Osteocyte (in vitro differentiated cells): ENCODE data around the gene REELD1. TPM values are rescaled to one million over a fixed set of nuclear protein-coding genes. Genes with fewer than 3 reads are reported as not detected.

Experiments used
- DNase-seq: peaks from one replicate; pipeline ENCODE4 v3.0.0; 2021; ENCODE audit warnings: mixed read lengths; ENCODE audit not compliant: unreplicated experiment; ENCODE audit errors: extremely low spot score
- H3K27ac Mint-ChIP-seq: one replicate; pipeline ENCODE4 v1.8.0; 2021; ENCODE audit warnings: mild to moderate bottlenecking, mixed read lengths; ENCODE audit not compliant: unreplicated experiment
- H3K27me3 Mint-ChIP-seq: one replicate; pipeline ENCODE4 v1.8.0; 2021; ENCODE audit warnings: mixed read lengths; ENCODE audit not compliant: unreplicated experiment
- H3K36me3 Mint-ChIP-seq: one replicate; pipeline ENCODE4 v1.8.0; 2021; ENCODE audit warnings: mixed read lengths; ENCODE audit not compliant: unreplicated experiment
- H3K4me1 Mint-ChIP-seq: one replicate; pipeline ENCODE4 v1.8.0; 2021; ENCODE audit warnings: mixed read lengths; ENCODE audit not compliant: unreplicated experiment
- H3K4me3 Mint-ChIP-seq: one replicate; pipeline ENCODE4 v1.8.0; 2021; ENCODE audit warnings: mild to moderate bottlenecking, moderate library complexity, mixed read lengths; ENCODE audit not compliant: unreplicated experiment
- H3K9me3 Mint-ChIP-seq: one replicate; pipeline ENCODE4 v1.8.0; 2021; ENCODE audit warnings: mixed read lengths; ENCODE audit not compliant: unreplicated experiment
- CTCF ChIP-seq: fragments of 200-600 bp; sonication (generic); IDR thresholded peaks from 2 replicates; pipeline ENCODE4 v1.5.0; 2021; ENCODE audit warnings: antibody characterized with exemption, mild to moderate bottlenecking, moderate library complexity
- total RNA-seq: library from RNA; stranded (reverse); gene quantifications from 2 replicates; pipeline ENCODE4 v1.2.1, GENCODE V29; 2021

REELD1 gene
- total RNA-seq, 1 donor from 2014 or later: not detected

GRCh38 chr4:146267826-146268225 is 53.5 kb downstream of the REELD1 start:
- Mint-ChIP-seq H3K27ac (no peak overlapping the region), H3K4me3 (no peak overlapping the region), H3K36me3 (no peaks in the 10 kb centered on the region), H3K27me3 (no peaks in the 10 kb centered on the region), H3K4me1 (no peaks in the 10 kb centered on the region), H3K9me3 (no peaks in the 10 kb centered on the region)
- no peak for DNase-seq
- no peak for TF ChIP-seq CTCF

GRCh38 chr4:146269228-146269653 is 54.9 kb downstream of the REELD1 start:
- Mint-ChIP-seq H3K9me3 (no peaks in the 10 kb centered on the region), H3K36me3 (no peaks in the 10 kb centered on the region), H3K27ac (no peak overlapping the region), H3K4me1 (no peaks in the 10 kb centered on the region), H3K4me3 (no peak overlapping the region), H3K27me3 (no peaks in the 10 kb centered on the region)
- no peak for TF ChIP-seq CTCF
- no peak for DNase-seq

- DNase-seq: no peak
- no peak for TF ChIP-seq CTCF
- no peaks in the 10 kb centered on the region for H3K9me3 Mint-ChIP-seq
- H3K27me3 Mint-ChIP-seq: no peaks in the 10 kb centered on the region
- no peak overlapping the region for H3K4me3 Mint-ChIP-seq
- H3K27ac Mint-ChIP-seq: no peak overlapping the region
- no peaks in the 10 kb centered on the region for H3K4me1 Mint-ChIP-seq
- H3K36me3 Mint-ChIP-seq: no peaks in the 10 kb centered on the region
Measured at GRCh38 chr4:146271466-146271865, 57.1 kb downstream of the REELD1 start.

GRCh38 chr4:146273204-146273901 is 59.0 kb downstream of the REELD1 start:
- Mint-ChIP-seq H3K27ac (no peak overlapping the region), H3K4me3 (no peak overlapping the region), H3K9me3 (no peaks in the 10 kb centered on the region), H3K27me3 (no peaks in the 10 kb centered on the region), H3K4me1 (no peaks in the 10 kb centered on the region), H3K36me3 (peaks cover 1% of the 10 kb centered on the region)
- no peak for DNase-seq
- TF ChIP-seq CTCF: no peak

GRCh38 chr4:146274774-146275173 is 60.4 kb downstream of the REELD1 start:
- DNase-seq: no peak
- no peak overlapping the region for H3K27ac Mint-ChIP-seq
- no peaks in the 10 kb centered on the region for H3K9me3 Mint-ChIP-seq
- H3K4me1 Mint-ChIP-seq: no peaks in the 10 kb centered on the region
- peaks cover 5% of the 10 kb centered on the region for H3K36me3 Mint-ChIP-seq
- H3K4me3 Mint-ChIP-seq: no peak overlapping the region
- no peak for TF ChIP-seq CTCF
- H3K27me3 Mint-ChIP-seq: no peaks in the 10 kb centered on the region
